Endothelial cell of umbilical vein (primary cell): ENCODE results near the gene ORC1. TPM values are rescaled to one million over a fixed set of nuclear protein-coding genes. Genes with fewer than 3 reads are reported as not detected.
"Not testable (repeated sequence)": the region's sequence is repeated elsewhere in the genome, so short reads cannot be mapped to it uniquely, and the experiment has no call there.

Source experiments
- BruUV-seq: library from RNA; stranded (reverse); fragments of 400-500 nt; replicated peaks from 2 replicates; lab custom pipeline; 2021; lab: Mats Ljungman, UMichigan
- CTCF ChIA-PET: fragments of 300-600, 350-600 bp; sonication (Branson Sonifier 250); formaldehyde crosslinking; loops from one replicate; lab custom pipeline; 2021; ENCODE audit warnings: antibody characterized with exemption, inconsistent platforms; lab: Charles Lee
- POLR2A ChIA-PET: fragments of 300-600, 350-600 bp; sonication (Branson Sonifier 250); formaldehyde crosslinking; loops from one replicate; lab custom pipeline; 2021; ENCODE audit warnings: antibody characterized with exemption, inconsistent platforms; lab: Charles Lee
- DNase-seq: peaks from one replicate; pipeline ENCODE4 v3.0.0-alpha.2; 2011; ENCODE audit warnings: low read depth, low spot score
- FAIRE-seq: peaks from 2 replicates; lab custom pipeline; 2011; peaks lifted over from hg19 to GRCh38; lab: Jason Lieb, UNC
- H2AFZ ChIP-seq: 2 replicates; pipeline ENCODE4 v1.6.0; 2012; ENCODE audit warnings: low read depth, low read length, control low read depth, inconsistent platforms
- H3K27ac ChIP-seq: 2 replicates; pipeline ENCODE4 v1.5.1; 2011; ENCODE audit warnings: low read depth, mild to moderate bottlenecking, control low read depth, low read length, moderate library complexity; ENCODE audit not compliant: insufficient read depth
- H3K27me3 ChIP-seq, 2 experiments: 2 replicates each; pipeline versions ENCODE4 v1.6.0 to v1.6.1; 2011; ENCODE audit warnings: low read length in 2 of 2, mixed read lengths in 1 of 2; ENCODE audit not compliant: control insufficient read depth in 2 of 2, insufficient read depth in 2 of 2
- H3K36me3 ChIP-seq, 2 experiments: 2 replicates in 1 of 2; 3 replicates in 1 of 2; pipeline ENCODE4 v1.5.1; 2011; ENCODE audit warnings: low read length in 2 of 2, mild to moderate bottlenecking in 1 of 2, moderate library complexity in 1 of 2; ENCODE audit not compliant: control insufficient read depth in 2 of 2, insufficient read depth in 2 of 2; ENCODE audit errors: extremely low read depth in 1 of 2
- H3K4me1 ChIP-seq: 3 replicates; pipeline ENCODE4 v1.5.1; 2011; ENCODE audit warnings: mild to moderate bottlenecking, low read length; ENCODE audit not compliant: control insufficient read depth, insufficient read depth; ENCODE audit errors: extremely low read depth
- H3K4me2 ChIP-seq: 2 replicates; pipeline ENCODE4 v1.6.1; 2011; ENCODE audit warnings: low read length, control low read depth, mixed read lengths; ENCODE audit not compliant: insufficient read depth
- H3K4me3 ChIP-seq, 3 experiments: fragments of 200-600 bp in 1 of 3; sonication (generic), shearing (Covaris generic) in 1 of 3; replicated peaks in 1 of 3; 2 replicates each; pipeline ENCODE4 v1.5.1; 2011 to 2016; ENCODE audit warnings: control low read depth in 3 of 3, low read length in 3 of 3, mild to moderate bottlenecking in 2 of 3, inconsistent platforms in 1 of 3, low read depth in 1 of 3, moderate library complexity in 1 of 3; ENCODE audit not compliant: insufficient read depth in 1 of 3
- H3K79me2 ChIP-seq: 2 replicates; pipeline ENCODE4 v1.6.0; 2012; ENCODE audit warnings: low read length, inconsistent platforms; ENCODE audit not compliant: control insufficient read depth, insufficient read depth
- H3K9ac ChIP-seq: replicated peaks from 2 replicates; pipeline ENCODE3; 2011; ENCODE audit warnings: low read length, control low read depth; ENCODE audit not compliant: insufficient read depth; ENCODE audit errors: extremely low read depth
- H3K9me1 ChIP-seq: replicated peaks from 3 replicates; pipeline ENCODE4 v1.6.0; 2011; ENCODE audit warnings: mild to moderate bottlenecking, low read length; ENCODE audit not compliant: control insufficient read depth, insufficient read depth; ENCODE audit errors: extremely low read depth
- H3K9me3 ChIP-seq: replicated peaks from 2 replicates; pipeline ENCODE4 v1.5.1; 2012; ENCODE audit warnings: low read length, inconsistent platforms; ENCODE audit not compliant: control insufficient read depth, insufficient read depth
- H4K20me1 ChIP-seq: replicated peaks from 2 replicates; pipeline ENCODE3; 2011; ENCODE audit warnings: mild to moderate bottlenecking, low read length; ENCODE audit not compliant: control insufficient read depth, insufficient read depth; ENCODE audit errors: extremely low read depth
- EZH2 ChIP-seq: IDR thresholded peaks from 2 replicates; pipeline ENCODE4 v1.6.1; 2012; ENCODE audit warnings: borderline replicate concordance, low read depth, mild to moderate bottlenecking, moderate library complexity, low read length, inconsistent platforms; ENCODE audit not compliant: severe bottlenecking
- FOS ChIP-seq: IDR thresholded peaks from 2 replicates; pipeline ENCODE4 v1.6.1; 2011; ENCODE audit warnings: mild to moderate bottlenecking, low read length, moderate library complexity, borderline replicate concordance; ENCODE audit not compliant: insufficient read depth
- GATA2 ChIP-seq: IDR thresholded peaks from 2 replicates; pipeline ENCODE4 v1.7.0; 2011; ENCODE audit warnings: low read depth, mild to moderate bottlenecking, moderate library complexity, mixed read lengths, low read length; ENCODE audit not compliant: insufficient read length, insufficient read depth
- JUN ChIP-seq: IDR thresholded peaks from 2 replicates; pipeline ENCODE4 v1.6.1; 2011; ENCODE audit warnings: borderline replicate concordance, low read depth; ENCODE audit not compliant: insufficient read length, insufficient read depth
- MYC ChIP-seq: IDR thresholded peaks from one replicate; pipeline ENCODE4 v1.6.1; 2011; ENCODE audit warnings: mild to moderate bottlenecking, low read depth, low read length
- POLR2A ChIP-seq: IDR thresholded peaks from 2 replicates; pipeline ENCODE4 v1.6.1; 2012; ENCODE audit warnings: low read depth, mild to moderate bottlenecking, control low read depth, low read length
- POLR2AphosphoS5 ChIP-seq: IDR thresholded peaks from 2 replicates; pipeline ENCODE4 v1.6.1; 2012; ENCODE audit warnings: low read depth, mild to moderate bottlenecking, control low read depth, low read length, moderate library complexity; ENCODE audit not compliant: insufficient read depth
- dilution Hi-C: fragments of 300-500 bp; cut with MboI; formaldehyde crosslinking; loops from one replicate; pipeline ENCODE4 v1.15.0; 2019; ENCODE audit warnings: low sequenced_read_pairs; ENCODE audit not compliant: extremely low pct_ligation_motif_present
- intact Hi-C: fragments of 100-400 bp; cut with micrococcal nuclease; formaldehyde crosslinking; loops from one replicate; pipeline ENCODE4 v1.10.0; 2022
- polyA plus RNA-seq, 4 experiments: library from polyadenylated mRNA; depleted of rRNA in 3 of 4; stranded (reverse) in 3 of 4; unstranded in 1 of 4; fragments of >200 nt; gene quantifications; 2 replicates each; pipeline versions ENCODE4 v1.2.1 to v1.2.3, GENCODE V29; 2011 to 2012; ENCODE audit warnings: missing spikeins in 1 of 4
- total RNA-seq: library from RNA; stranded (reverse); gene quantifications from 2 replicates; pipeline ENCODE4 v1.2.3, GENCODE V29; 2021
- TF ChIP-seq, protein P1 (sequence below), 2 donors: IDR thresholded peaks; 1 replicate in 1 of 2; 2 replicates in 1 of 2; pipeline ENCODE4 v1.5.1; 2011; ENCODE audit warnings: low read length in 2 of 2, mild to moderate bottlenecking in 2 of 2, moderate library complexity in 2 of 2, control low read depth in 1 of 2, inconsistent platforms in 1 of 2, low read depth in 1 of 2; ENCODE audit not compliant: insufficient read depth in 1 of 2; ENCODE audit errors: extremely low read depth in 1 of 2
- TF ChIP-seq, protein P2 (sequence below): IDR thresholded peaks from 2 replicates; pipeline ENCODE4 v1.6.1; 2011; ENCODE audit not compliant: insufficient read depth, insufficient read length

Gene ORC1
- total and polyA plus RNA-seq, 2 donors (not counting 3 experiments of a cell fraction or from before 2014, with no cell fraction given) = 6.5 to 12.0 TPM

DNA sequence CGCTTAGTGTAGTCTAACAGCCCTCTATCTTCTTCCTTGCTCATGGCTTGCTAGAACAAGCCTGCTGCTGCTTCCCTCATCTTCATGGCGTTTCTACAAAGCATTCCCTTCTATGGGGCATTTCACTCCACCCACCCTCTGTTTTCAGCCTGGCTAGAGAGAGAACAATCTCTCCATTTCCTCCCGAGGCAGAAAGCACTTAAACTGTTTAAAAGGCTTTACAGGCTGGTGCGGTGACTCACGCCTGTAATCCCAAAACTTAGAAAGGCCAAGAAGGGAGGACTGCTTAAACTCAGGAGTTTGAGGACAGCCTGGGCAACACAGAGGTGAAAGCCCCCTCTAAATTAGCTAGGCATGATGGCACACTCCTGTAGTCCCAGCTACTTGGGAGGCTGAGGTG is 17.8 kb downstream of the ORC1 start:
- TF ChIP-seq POLR2A = no peak
- no peak overlapping the region for H3K27ac ChIP-seq
- no peak for FAIRE-seq
- H3K4me3 ChIP-seq = no peak overlapping the region
- ChIA-PET CTCF (no interaction called here), POLR2A (no interaction called here)
- H2AFZ ChIP-seq = no peak overlapping the region
- DNase-seq = no peak
- no peaks in the 10 kb centered on the region for H3K4me1 ChIP-seq
- H3K4me2 ChIP-seq = no peak overlapping the region
- H3K36me3 ChIP-seq = peaks cover 0 to 14% of the 10 kb centered on the region in 2 experiments
- no peaks in the 10 kb centered on the region for H3K9me3 ChIP-seq
- intact Hi-C loops (no loop called here), dilution Hi-C loops (no loop called here)
- no peaks in the 10 kb centered on the region for H3K9me1 ChIP-seq
- H3K9ac ChIP-seq = no peak overlapping the region
- H4K20me1 ChIP-seq = no peaks in the 10 kb centered on the region
- no peaks in the 10 kb centered on the region for H3K79me2 ChIP-seq
- no peaks in the 10 kb centered on the region for H3K27me3 ChIP-seq
- BruUV-seq = no TSS peak

DNA sequence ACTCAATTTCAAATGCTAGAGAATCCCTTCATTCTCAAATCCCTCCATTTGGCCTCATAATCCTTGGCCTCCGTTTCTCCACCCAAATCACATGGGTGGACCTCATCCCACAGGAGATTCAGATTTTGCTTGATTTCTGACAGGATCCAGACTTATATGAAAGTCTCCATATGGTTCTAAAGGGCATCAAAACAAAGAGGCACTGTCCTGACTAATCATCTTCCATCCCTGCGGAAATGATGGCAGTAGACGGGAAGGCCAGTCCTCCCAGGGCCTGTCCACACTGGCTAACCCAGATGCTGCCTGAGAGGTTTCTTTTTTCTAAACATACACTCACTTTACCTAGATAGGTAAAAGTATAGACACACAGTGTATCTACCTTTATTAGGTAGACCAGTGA is 18.8 kb downstream of the ORC1 start:
- Histone ChIP-seq H3K4me1 (no peaks in the 10 kb centered on the region), H3K9me3 (no peaks in the 10 kb centered on the region), H2AFZ (no peak overlapping the region), H3K4me3 (no peak overlapping the region), H3K9ac (no peak overlapping the region), H3K4me2 (no peak overlapping the region), H3K27me3 (no peaks in the 10 kb centered on the region), H3K36me3 (peaks cover 0 to 14% of the 10 kb centered on the region in 2 experiments), H4K20me1 (no peaks in the 10 kb centered on the region), H3K79me2 (no peaks in the 10 kb centered on the region), H3K27ac (no peak overlapping the region), H3K9me1 (no peaks in the 10 kb centered on the region)
- BruUV-seq = no TSS peak
- DNase-seq (no peak), FAIRE-seq (no peak)
- TF ChIP-seq, protein P1, sequence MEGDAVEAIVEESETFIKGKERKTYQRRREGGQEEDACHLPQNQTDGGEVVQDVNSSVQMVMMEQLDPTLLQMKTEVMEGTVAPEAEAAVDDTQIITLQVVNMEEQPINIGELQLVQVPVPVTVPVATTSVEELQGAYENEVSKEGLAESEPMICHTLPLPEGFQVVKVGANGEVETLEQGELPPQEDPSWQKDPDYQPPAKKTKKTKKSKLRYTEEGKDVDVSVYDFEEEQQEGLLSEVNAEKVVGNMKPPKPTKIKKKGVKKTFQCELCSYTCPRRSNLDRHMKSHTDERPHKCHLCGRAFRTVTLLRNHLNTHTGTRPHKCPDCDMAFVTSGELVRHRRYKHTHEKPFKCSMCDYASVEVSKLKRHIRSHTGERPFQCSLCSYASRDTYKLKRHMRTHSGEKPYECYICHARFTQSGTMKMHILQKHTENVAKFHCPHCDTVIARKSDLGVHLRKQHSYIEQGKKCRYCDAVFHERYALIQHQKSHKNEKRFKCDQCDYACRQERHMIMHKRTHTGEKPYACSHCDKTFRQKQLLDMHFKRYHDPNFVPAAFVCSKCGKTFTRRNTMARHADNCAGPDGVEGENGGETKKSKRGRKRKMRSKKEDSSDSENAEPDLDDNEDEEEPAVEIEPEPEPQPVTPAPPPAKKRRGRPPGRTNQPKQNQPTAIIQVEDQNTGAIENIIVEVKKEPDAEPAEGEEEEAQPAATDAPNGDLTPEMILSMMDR (IDR thresholded peaks at IDR 0.05; ENCODE audit: extremely low read depth in 1 of 2, insufficient read depth in 1 of 2, low read depth in 1 of 2, low read length in 2 of 2) = no peak
- TF ChIP-seq, protein P2, sequence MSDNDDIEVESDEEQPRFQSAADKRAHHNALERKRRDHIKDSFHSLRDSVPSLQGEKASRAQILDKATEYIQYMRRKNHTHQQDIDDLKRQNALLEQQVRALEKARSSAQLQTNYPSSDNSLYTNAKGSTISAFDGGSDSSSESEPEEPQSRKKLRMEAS = no peak
- TF ChIP-seq GATA2 (no peak), FOS (no peak), EZH2 (no peak), POLR2A (no peak), MYC (no peak), JUN (no peak), POLR2AphosphoS5 (no peak)
- ChIA-PET POLR2A (no interaction called here), CTCF (no interaction called here)
- intact Hi-C loops = no loop called here
- dilution Hi-C loops = no loop called here

DNA sequence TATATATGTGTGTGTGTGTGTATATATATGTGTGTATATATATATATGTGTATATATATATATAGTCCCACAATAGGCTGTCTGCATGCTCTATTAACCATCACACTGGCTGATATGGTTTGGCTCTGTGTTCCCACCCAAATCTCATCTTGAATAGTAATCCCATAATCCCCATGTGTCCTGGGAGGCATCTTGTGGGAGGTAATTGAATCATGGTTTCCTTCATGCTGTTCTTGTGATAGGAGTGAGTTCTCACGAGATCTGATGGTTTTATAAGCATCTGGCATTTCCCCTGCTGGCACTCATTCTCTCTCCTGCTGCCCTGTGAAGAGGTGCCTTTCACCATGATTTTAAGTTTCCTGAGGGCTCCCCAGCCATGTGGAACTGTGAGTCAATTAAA is 34.4 kb downstream of the ORC1 start:
- H2AFZ ChIP-seq, H3K36me3 ChIP-seq, H3K27me3 ChIP-seq, BruUV-seq, FAIRE-seq, DNase-seq, dilution Hi-C loops, H3K9ac ChIP-seq, H3K9me1 ChIP-seq, H3K9me3 ChIP-seq, POLR2A ChIA-PET, H3K4me3 ChIP-seq, H3K4me1 ChIP-seq, H3K79me2 ChIP-seq, H3K27ac ChIP-seq, H4K20me1 ChIP-seq, H3K4me2 ChIP-seq: not testable (repeated sequence)
- CTCF ChIA-PET = interaction anchor here (1.9 kb wide), 1 partner anchor 317 kb away, joined by 4 read pairs; no protein-coding TSS in a partner anchor
- intact Hi-C loops = loop anchor here (5.0 kb wide), 3 partner anchors 297 to 493 kb away; partner anchors contain the start of genes BTF3L4, NRDC and TXNDC12
